ENCODE results near the gene LYRM4.

GRCh38 chr6:5061152-5061551 lies 199.6 kb downstream of the LYRM4 start:
- no peak for TF ChIP-seq BHLHE40 (IDR thresholded peaks at IDR 0.05; ENCODE audit: low read length)
- TF ChIP-seq TEAD4 (IDR thresholded peaks at IDR 0.05; ENCODE audit: low read length), result no peak
- TF ChIP-seq TEAD4 (CRISPR knock-in tag; IDR thresholded peaks at IDR 0.05; ENCODE audit: borderline replicate concordance), result no peak
- TF ChIP-seq RB1 (IDR thresholded peaks at IDR 0.05; ENCODE audit: low read depth), result no peak
- TF ChIP-seq BCLAF1 (IDR thresholded peaks at IDR 0.05; ENCODE audit: borderline replicate concordance in 1 of 2, control insufficient read depth in 1 of 2, low read depth in 2 of 2, low read length in 1 of 2), result no peak
- no peak for TF ChIP-seq CREB1 (IDR thresholded peaks at IDR 0.05)
- no peak for TF ChIP-seq CREB1 (CRISPR knock-in tag; IDR thresholded peaks at IDR 0.05)
- no peak for TF ChIP-seq E2F4 (CRISPR knock-in tag; IDR thresholded peaks at IDR 0.05; ENCODE audit: low read depth)
- no peak for TF ChIP-seq CTCF (IDR thresholded peaks at IDR 0.05 in 2 of 3, conservative IDR thresholded peaks at IDR 0.05 in 1 of 3; ENCODE audit: insufficient read depth in 2 of 3, low read depth in 1 of 3, low read length in 3 of 3)
- no peak for TF ChIP-seq DNMT1 (IDR thresholded peaks at IDR 0.05)

All from K562 (cell line).